GM12891 (cell line): ENCODE data around the gene VWF.

ENCODE experiments used
- POLR2A ChIP-seq: IDR thresholded peaks from 2 replicates; pipeline ENCODE4 v1.6.1; 2011; ENCODE audit warnings: low read depth, low read length, control low read depth
- POLR2AphosphoS5 ChIP-seq: IDR thresholded peaks from 2 replicates; pipeline ENCODE4 v1.6.1; 2011; ENCODE audit warnings: low read depth, low read length, control low read depth
- POU2F2 ChIP-seq: IDR thresholded peaks from 2 replicates; pipeline ENCODE4 v1.6.1; 2011; ENCODE audit warnings: low read depth, mild to moderate bottlenecking, control low read depth, low read length, moderate library complexity
- TAF1 ChIP-seq: IDR thresholded peaks from 2 replicates; pipeline ENCODE4 v1.6.1; 2011; ENCODE audit warnings: low read depth, low read length, control low read depth

DNA sequence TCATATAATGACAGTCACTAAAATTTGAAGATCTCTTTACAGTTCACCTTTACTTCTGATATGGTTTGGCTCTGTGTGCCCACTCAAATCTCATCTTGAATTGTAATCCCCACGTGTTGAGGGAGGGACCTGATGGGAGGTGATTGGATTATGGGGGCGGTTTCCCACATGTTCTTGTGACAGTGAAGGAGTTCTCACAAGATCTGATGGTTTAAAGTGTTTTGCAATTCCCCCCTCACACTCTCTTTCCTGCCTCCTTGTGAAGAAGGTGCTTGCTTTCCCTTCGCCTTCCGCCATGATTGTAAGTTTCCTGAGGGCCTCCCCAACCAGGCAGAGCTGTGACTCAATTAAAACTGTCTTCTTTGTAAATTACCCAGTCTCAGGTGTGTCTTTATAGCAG, 48.4 kb upstream of the VWF start:
- TF ChIP-seq POLR2A (no peak), POLR2AphosphoS5 (no peak), TAF1 (no peak), POU2F2 (no peak)
